Activated naive CD8-positive, alpha-beta T cell treated with anti-CD3 and anti-CD28 coated beads for 36 hours (primary cell): ENCODE results near the gene APEX1. TPM values are rescaled to one million over a fixed set of nuclear protein-coding genes. Genes with fewer than 3 reads are reported as not detected.
"Not testable (repeated sequence)": the region's sequence is repeated elsewhere in the genome, so short reads cannot be mapped to it uniquely, and the experiment has no call there.

ENCODE experiments used
- DNase-seq: peaks from one replicate; pipeline ENCODE4 v3.0.0; 2021
- H3K27ac Mint-ChIP-seq: one replicate; pipeline ENCODE4 v1.8.0; 2022; ENCODE audit warnings: mild to moderate bottlenecking, moderate library complexity, mixed read lengths
- H3K27me3 Mint-ChIP-seq: one replicate; pipeline ENCODE4 v1.8.0; 2022; ENCODE audit warnings: mild to moderate bottlenecking, mixed read lengths
- H3K36me3 Mint-ChIP-seq: one replicate; pipeline ENCODE4 v1.8.0; 2021; ENCODE audit warnings: mild to moderate bottlenecking, mixed read lengths
- H3K4me1 Mint-ChIP-seq: one replicate; pipeline ENCODE4 v1.8.0; 2021; ENCODE audit warnings: mixed read lengths
- H3K4me3 Mint-ChIP-seq: one replicate; pipeline ENCODE4 v1.8.0; 2022; ENCODE audit warnings: mild to moderate bottlenecking, moderate library complexity, mixed read lengths
- H3K9me3 Mint-ChIP-seq: one replicate; pipeline ENCODE4 v1.8.0; 2022; ENCODE audit warnings: mixed read lengths
- total RNA-seq, 2 experiments: library from RNA; stranded (reverse); gene quantifications; one replicate each; pipeline ENCODE4 v1.2.3, GENCODE V29; 2021

The APEX1 gene
- total RNA-seq, 2 experiments from 2014 or later, result 253 to 277 TPM

DNA sequence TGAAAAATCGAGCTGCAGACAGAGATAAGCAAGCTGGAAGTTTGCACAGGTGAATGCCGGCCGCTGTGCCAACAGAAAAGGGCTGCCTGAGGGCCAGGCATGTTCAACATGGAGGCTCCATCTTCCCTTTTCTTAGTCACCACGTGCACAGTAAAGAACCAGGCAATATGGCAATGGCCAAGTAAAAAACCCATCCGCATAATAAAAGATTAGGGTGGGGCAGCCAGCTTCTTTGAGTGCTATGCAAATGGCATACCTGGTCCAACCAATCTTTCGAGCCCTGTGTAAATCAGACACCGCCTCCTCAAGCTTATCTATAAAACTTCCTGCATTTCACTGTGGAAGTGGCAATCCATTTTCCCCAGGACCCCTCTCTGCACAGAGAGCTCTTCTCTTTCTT, 30.9 kb downstream of the APEX1 start:
- Mint-ChIP-seq H3K36me3 (no peaks in the 10 kb centered on the region), H3K9me3 (no peaks in the 10 kb centered on the region), H3K27me3 (no peaks in the 10 kb centered on the region), H3K4me3 (no peak overlapping the region), H3K4me1 (peaks cover 44% of the 10 kb centered on the region), H3K27ac (no peak overlapping the region)
- no peak for DNase-seq

- Mint-ChIP-seq H3K27me3 (no peaks in the 10 kb centered on the region), H3K27ac (no peak overlapping the region), H3K36me3 (no peaks in the 10 kb centered on the region), H3K4me1 (peaks cover 49% of the 10 kb centered on the region), H3K9me3 (no peaks in the 10 kb centered on the region), H3K4me3 (peak overlapping the region; percentile 2)
- DNase-seq, result no peak
These were observed 31.8 kb downstream of the APEX1 start for GRCh38 chr14:20486684-20487395.

- peaks cover 51% of the 10 kb centered on the region for H3K4me1 Mint-ChIP-seq
- no peak for DNase-seq
- H3K27ac Mint-ChIP-seq, result no peak overlapping the region
- no peaks in the 10 kb centered on the region for H3K9me3 Mint-ChIP-seq
- H3K36me3 Mint-ChIP-seq, result no peaks in the 10 kb centered on the region
- no peak overlapping the region for H3K4me3 Mint-ChIP-seq
- no peaks in the 10 kb centered on the region for H3K27me3 Mint-ChIP-seq
These were observed 32.3 kb downstream of the APEX1 start for GRCh38 chr14:20487396-20487725.

DNA sequence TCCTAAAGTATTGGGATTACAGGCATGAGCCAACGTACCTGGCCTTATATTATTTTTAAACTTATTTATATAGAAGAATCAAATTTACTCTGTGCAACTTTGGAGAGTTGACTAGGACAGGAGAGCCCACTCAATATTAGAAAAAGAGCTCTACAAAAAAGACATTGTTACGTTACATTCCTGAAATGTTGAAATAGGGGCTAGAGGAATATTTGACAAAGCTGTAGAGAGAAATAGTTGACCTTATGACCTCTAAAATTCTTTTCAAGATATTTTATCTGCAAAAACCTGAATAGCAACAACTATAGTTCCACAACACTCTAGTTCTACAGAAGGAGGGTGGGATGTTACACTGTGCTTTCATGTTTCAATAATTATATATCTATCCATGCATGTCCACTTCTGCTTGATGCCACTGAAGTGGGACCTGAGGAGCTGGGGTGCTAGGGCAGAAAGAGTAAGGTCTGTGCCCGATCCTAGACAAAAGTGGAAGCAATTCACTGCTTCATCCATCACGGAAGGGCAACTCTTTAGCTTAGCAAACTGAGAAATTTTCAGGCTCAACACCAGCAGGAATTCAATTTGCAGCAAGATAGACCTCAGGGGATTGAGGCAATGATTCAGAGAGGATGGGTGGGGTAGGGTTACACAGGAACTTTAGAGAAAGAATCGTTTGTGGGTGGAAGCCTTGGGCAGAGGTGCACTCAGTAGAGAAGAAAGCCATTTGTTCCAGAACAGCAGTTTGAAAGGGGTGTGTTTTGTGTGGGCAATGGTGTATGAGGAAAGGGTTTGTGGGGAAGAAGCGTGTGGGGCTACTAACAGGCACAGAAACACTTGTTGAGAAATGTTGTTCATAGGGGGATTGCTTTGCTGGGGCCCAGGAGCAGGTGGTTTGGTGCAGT, 34.3 kb downstream of the APEX1 start:
- Mint-ChIP-seq H3K36me3 (no peaks in the 10 kb centered on the region), H3K9me3 (no peaks in the 10 kb centered on the region), H3K4me1 (peaks cover 52% of the 10 kb centered on the region), H3K27ac (peak overlapping the region; percentile 70), H3K4me3 (no peak overlapping the region), H3K27me3 (no peaks in the 10 kb centered on the region)
- no peak for DNase-seq

- no peak for DNase-seq
- Mint-ChIP-seq H3K27me3 (no peaks in the 10 kb centered on the region), H3K4me3 (peak overlapping the region; percentile 19), H3K9me3 (peaks cover 2% of the 10 kb centered on the region), H3K36me3 (peaks cover 2% of the 10 kb centered on the region), H3K4me1 (peaks cover 63% of the 10 kb centered on the region), H3K27ac (peak overlapping the region; percentile 78)
These were observed 35.5 kb downstream of the APEX1 start for GRCh38 chr14:20490563-20490962.

DNA sequence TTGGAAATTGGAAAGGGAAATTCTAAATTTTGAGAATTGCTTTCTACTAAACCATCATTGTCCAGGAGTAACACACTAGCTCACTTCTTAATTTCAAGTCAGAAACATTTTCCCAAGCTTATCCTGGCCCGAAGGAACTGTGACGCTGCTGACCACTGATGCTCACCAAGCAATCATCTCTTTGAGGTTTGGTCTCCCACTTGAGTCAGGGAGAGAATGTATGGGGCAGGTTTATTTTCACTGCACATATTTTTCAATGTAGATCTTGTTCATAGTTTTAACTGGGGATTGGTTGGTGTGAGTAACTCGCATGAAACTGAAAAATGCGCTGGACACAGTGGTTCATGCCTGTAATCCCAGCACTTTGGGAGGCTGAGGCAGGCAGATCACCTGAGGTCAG, 37.5 kb downstream of the APEX1 start:
- Mint-ChIP-seq H3K27me3 (no peaks in the 10 kb centered on the region), H3K9me3 (peaks cover 5% of the 10 kb centered on the region), H3K27ac (peak overlapping the region; percentile 62), H3K4me1 (peaks cover 60% of the 10 kb centered on the region), H3K36me3 (peaks cover 2% of the 10 kb centered on the region), H3K4me3 (no peak overlapping the region)
- DNase-seq, result no peak

GRCh38 chr14:20493634-20494033, 38.6 kb downstream of the APEX1 start:
- Mint-ChIP-seq H3K27me3 (no peaks in the 10 kb centered on the region), H3K36me3 (peaks cover 2% of the 10 kb centered on the region), H3K4me1 (peaks cover 58% of the 10 kb centered on the region), H3K4me3 (no peak overlapping the region), H3K9me3 (peaks cover 5% of the 10 kb centered on the region), H3K27ac (no peak overlapping the region)
- DNase-seq, result no peak

DNA sequence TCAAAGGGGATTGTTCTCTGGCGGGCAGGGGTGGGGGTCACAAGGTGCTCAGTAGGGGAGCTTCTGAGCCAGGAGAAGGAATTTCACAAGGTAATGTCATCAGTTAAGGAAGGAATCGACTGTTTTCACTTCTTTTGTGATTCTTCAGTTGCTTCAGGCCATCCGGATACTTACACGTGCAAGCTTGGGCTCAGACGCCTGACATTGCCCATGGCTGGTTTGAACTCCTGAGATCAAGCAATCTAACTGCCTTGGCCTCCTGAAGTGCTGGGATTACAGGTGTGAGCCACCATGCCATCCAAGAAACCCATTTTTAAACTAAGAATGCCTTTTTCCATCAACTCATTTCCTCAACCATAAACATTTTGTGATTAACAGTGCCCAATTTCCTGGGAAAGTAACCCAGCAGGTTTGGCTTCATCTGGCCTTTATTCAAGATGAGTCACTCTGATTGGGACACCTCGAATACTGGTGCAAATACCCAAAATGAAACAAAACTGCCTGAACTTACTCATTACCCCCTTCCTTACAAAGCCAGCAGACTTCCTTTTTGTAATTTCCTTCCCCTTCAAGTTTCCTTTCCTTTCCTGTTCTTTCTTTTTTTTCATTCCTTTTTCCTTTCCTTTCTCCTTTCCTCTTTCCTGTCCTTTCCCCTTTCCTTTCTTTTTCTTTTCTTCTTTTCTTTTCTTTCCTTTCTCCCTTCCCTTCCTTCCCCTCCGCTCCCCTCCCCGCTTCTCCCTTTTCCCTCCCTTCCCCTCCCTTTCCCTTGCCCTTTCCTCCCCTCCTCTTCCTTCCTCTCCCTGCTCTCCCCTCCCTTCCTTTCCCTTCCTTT, 40.1 kb downstream of the APEX1 start:
- Mint-ChIP-seq H3K27ac (peak overlapping the region; percentile 50), H3K9me3 (peaks cover 5% of the 10 kb centered on the region), H3K4me1 (peaks cover 54% of the 10 kb centered on the region), H3K27me3 (no peaks in the 10 kb centered on the region), H3K4me3 (no peak overlapping the region), H3K36me3 (peaks cover 2% of the 10 kb centered on the region)
- DNase-seq, result no peak

DNA sequence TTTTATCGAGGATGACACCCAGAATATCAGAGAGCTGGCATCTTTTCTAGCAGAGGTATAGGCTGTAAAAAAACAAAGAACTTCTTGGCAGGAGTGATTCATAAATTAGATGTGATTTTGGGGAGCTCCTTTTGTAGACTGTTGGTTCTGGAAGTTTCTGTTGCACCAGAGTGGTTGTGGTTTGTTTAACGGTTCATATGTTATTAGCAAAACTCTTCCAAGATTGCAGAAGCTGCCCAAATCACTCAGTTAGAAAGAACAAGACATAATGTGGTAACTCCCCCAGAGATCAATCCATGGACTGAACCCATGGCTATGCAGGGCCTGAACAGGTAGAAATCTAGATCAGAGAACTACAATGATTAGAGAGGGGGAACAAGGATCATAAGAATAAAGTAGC, 43.6 kb downstream of the APEX1 start:
- H3K27ac Mint-ChIP-seq, result no peak overlapping the region
- H3K4me1 Mint-ChIP-seq, result peaks cover 30% of the 10 kb centered on the region
- no peak overlapping the region for H3K4me3 Mint-ChIP-seq

DNA sequence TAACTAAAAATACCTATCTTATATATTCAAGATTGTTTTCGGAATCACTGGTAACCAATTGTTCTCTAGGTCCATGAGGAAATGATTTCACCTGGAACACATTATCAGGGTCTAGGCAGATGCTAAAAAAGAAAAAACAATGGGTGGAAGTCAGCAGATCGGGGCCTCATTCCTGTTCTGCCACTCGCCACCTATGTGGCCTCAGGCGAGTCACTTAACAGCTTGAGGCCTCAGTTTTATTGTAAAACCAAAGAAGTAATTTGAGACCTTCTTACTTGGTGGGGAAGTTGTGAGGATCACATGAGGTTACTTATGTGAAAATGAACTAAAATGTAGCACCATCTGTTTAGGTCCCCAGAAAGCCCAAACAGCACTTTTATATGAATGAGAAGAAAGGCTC, 44.1 kb downstream of the APEX1 start:
- Mint-ChIP-seq H3K9me3 (peaks cover 5% of the 10 kb centered on the region), H3K36me3 (peaks cover 2% of the 10 kb centered on the region), H3K27me3 (no peaks in the 10 kb centered on the region), H3K4me1 (peaks cover 26% of the 10 kb centered on the region), H3K4me3 (no peak overlapping the region), H3K27ac (no peak overlapping the region)
- DNase-seq, result no peak

More for the DNA sequence above, 43.6 kb downstream of the APEX1 start:
- peaks cover 2% of the 10 kb centered on the region for H3K36me3 Mint-ChIP-seq
- DNase-seq, result no peak
- H3K9me3 Mint-ChIP-seq, result peaks cover 5% of the 10 kb centered on the region
- H3K27me3 Mint-ChIP-seq, result no peaks in the 10 kb centered on the region

GRCh38 chr14:20499881-20500280, 44.9 kb downstream of the APEX1 start:
- Mint-ChIP-seq H3K4me3 (no peak overlapping the region), H3K36me3 (peaks cover under 1% of the 10 kb centered on the region), H3K4me1 (peaks cover 21% of the 10 kb centered on the region), H3K9me3 (peaks cover 4% of the 10 kb centered on the region), H3K27me3 (no peaks in the 10 kb centered on the region), H3K27ac (no peak overlapping the region)
- DNase-seq, result no peak

- no peaks in the 10 kb centered on the region for H3K9me3 Mint-ChIP-seq
- H3K27me3 Mint-ChIP-seq, result no peaks in the 10 kb centered on the region
- peaks cover 8% of the 10 kb centered on the region for H3K4me1 Mint-ChIP-seq
- no peak overlapping the region for H3K4me3 Mint-ChIP-seq
- no peak for DNase-seq
- H3K27ac Mint-ChIP-seq, result no peak overlapping the region
- H3K36me3 Mint-ChIP-seq, result no peaks in the 10 kb centered on the region
These were observed 46.3 kb downstream of the APEX1 start for GRCh38 chr14:20501346-20501745.

DNA sequence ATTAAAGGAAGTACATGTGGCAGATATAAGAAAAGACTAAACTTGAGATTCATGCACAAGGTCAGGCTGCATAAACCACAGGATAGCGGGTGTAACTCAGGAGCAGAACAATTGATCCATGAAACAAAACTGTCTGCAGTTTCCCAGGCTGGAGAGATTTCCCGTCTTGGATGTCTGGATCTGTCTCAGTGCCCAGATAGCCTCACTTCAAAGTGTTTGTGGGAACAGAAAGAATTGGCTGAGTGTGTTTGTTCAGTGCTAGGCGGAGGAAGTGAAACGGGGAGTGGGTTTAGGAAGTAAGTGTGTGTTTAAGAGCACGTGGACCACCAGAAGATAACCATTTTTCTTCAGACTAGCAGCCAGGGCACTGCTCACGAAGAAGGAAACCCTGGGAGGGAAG, 48.9 kb downstream of the APEX1 start:
- Mint-ChIP-seq H3K9me3 (no peaks in the 10 kb centered on the region), H3K27me3 (no peaks in the 10 kb centered on the region), H3K4me1 (peaks cover 4% of the 10 kb centered on the region), H3K36me3 (no peaks in the 10 kb centered on the region), H3K4me3 (no peak overlapping the region), H3K27ac (no peak overlapping the region)
- no peak for DNase-seq

- not testable (repeated sequence) for H3K27ac Mint-ChIP-seq, H3K4me3 Mint-ChIP-seq, H3K36me3 Mint-ChIP-seq, H3K27me3 Mint-ChIP-seq, H3K4me1 Mint-ChIP-seq, DNase-seq, H3K9me3 Mint-ChIP-seq
These were observed 51.2 kb downstream of the APEX1 start for GRCh38 chr14:20506276-20506675.

GRCh38 chr14:20506752-20507151, 51.7 kb downstream of the APEX1 start:
- not testable (repeated sequence) for H3K27ac Mint-ChIP-seq, H3K4me3 Mint-ChIP-seq, H3K4me1 Mint-ChIP-seq, H3K36me3 Mint-ChIP-seq, H3K9me3 Mint-ChIP-seq, DNase-seq, H3K27me3 Mint-ChIP-seq
